HG03196 (cell line): ENCODE measurements around the gene NPLOC4.

Experiments used
- ATAC-seq: cut with Tn5 transposase; IDR thresholded peaks from one replicate; pipeline ENCODE4 v1.9.1; 2021; ENCODE audit not compliant: unreplicated experiment

The NPLOC4 gene

DNA sequence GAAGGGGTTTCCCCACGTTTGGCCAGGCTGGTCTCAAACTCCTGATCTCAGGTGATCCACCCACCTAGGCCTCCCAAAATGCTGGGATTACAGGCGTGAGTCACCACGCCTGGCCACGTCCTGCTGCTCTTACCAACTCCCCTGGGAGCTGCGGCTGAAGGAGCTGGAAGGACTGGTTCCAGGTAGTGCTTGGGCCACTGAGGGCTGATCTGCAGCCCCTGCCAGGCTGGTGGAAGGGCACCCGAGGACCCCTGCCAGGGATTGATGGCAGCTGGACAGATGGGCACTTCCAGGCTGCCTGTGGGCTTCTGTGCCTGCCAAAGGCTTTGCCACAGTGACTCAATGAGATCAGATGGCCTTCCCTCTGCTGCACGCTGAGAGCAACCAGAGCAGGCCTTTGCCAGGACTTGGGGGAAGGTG lies 27.1 kb upstream of the NPLOC4 start:
- ATAC-seq = no peak

DNA sequence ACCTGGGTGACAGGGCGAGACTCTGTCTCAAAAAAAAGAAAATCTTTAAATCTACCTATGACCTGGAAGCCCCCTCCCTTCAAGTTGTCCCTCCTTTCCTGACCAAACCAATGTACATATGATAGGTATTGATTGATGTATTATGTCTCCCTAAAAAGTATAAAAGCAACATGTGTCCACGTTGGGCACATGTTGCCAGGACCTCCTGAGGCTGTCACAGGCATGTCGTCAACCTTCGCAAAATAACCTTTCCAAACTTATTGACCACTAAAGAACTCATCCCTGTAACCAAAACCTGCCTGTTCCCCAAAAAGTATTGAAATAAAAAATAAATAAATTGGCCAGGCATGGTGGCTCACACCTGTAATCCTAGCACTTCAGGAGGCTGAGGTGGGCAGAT lies 25.1 kb upstream of the NPLOC4 start:
- ATAC-seq = no peak

DNA sequence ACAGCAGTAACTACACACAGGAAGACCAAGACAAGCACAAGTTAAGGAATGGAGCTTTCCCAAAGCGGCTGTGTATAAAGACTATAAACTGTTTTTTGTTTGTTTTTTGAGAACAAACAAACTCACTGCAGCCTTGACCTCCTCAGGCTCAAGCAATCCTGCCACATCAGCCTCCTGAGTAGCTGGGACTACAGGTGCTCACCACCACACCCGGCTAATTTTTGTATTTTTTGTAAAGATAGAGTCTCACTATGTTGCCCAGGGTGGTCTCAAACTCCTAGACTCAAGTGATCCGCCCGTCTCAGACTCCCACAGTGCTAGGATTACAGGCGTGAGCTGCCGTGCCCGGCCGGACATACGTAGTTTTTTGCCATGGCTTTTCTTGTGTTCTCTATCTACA lies 23.5 kb upstream of the NPLOC4 start:
- no peak for ATAC-seq

DNA sequence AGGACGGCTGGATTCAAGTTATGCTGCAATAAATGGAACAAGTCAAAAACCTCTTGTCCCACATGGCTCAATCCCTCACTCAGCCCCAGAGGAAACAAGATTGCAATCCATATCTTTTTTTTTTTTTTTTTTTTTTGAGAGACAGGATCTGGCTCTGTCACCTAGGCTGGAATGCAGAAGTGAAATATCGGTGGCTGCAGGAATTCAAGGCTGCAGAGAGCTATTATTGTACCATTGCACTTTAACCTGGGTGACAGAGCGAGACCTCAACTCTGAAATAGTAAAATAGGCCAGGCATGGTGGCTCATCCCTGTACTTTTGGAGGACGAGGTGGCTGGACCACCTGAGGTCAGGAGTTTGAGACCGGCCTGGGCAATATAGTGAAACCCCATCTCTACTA lies 22.1 kb upstream of the NPLOC4 start:
- ATAC-seq = no peak

DNA sequence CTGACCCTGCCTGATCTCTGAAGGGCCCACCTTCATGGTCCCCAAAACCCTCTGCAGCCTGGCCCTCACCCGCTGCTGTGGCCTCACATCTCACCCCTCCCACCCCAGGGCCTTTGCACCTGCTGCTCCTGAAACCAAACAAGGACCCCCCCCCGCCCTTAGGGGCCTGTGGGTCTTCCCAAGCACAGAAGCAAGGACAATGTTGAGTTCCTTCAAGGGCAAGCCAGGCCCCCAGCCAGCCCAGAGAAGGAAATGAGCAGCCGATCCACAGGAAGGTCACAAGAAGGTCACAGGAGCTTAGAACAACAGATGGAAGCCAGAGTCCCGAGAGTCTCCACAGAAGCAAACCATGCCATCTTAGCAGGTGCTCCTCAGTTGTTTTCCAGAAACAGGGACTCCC lies 19.9 kb upstream of the NPLOC4 start:
- ATAC-seq = no peak

DNA sequence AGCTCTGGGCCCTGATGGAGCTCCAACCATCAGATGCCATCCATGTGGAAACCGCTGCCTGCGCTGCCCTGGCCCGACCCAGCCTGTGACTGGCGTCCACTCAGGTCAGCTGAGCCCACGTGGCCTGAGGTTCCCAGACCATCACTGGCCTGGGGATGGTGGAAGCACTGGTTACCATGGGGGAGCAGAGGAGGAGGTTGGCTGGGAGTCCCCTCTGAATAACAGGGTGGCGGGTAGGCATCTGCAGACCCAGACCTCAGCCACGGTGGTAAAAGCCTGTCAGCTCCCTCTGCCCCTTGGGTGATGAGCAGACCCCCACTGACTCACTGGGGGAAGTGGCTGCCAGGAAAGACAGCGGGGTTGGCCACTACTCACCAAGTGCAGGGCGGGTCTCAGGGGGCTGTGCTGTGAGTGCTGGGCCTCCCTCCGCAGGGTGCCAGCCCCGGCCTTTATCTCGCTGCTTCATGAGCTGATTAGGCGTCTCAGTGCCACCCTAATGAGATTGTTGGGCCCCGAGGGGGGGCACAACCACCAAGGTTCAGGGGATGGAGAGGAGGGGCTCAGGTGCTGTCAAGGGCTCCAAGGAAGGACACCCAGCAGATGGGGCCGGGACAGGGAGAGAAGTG lies 19.3 kb upstream of the NPLOC4 start, which contains the start of gene PDE6G:
Gene PDE6G (minus strand): TSS at position 425 of the 626 bp plus-strand sequence. CDS start 3,237 bp downstream, outside the sequence.
- no peak for ATAC-seq

DNA sequence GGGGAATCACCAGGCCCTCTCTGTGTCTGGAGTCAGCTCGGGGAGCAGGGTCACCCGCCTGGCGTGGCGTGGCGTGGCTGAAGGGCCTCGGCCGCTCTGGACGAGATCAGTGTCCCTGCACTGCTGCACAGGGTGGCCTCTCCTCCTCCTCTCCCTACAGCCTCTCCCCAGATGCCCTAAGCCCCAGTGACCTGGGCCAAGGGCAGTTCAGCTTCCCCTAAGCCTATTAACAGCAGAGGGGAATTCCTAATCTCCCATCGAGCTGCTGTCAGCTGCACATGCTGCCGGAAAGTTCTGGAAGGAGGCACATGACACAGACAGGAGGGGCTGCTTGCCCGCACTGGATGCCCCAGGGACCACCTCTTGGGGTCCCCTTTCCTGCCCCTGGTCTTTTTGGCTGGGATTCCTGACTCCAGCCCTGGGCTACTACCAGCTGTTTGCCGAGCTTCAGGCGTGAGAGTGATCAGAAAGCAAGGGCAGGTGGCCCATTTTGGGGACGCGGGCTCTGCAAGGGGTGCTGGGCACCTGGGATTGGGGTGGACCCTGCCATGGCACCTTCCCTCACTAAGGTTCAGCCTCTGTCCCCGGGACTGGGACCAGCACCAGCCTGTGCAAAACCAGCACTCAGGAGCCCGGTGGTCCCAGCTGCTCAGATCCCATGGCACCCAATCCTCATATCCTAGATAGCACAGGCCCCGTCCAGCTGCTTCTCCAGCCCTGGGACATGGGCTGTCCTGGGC lies 18.6 kb upstream of the NPLOC4 start:
- ATAC-seq = no peak

DNA sequence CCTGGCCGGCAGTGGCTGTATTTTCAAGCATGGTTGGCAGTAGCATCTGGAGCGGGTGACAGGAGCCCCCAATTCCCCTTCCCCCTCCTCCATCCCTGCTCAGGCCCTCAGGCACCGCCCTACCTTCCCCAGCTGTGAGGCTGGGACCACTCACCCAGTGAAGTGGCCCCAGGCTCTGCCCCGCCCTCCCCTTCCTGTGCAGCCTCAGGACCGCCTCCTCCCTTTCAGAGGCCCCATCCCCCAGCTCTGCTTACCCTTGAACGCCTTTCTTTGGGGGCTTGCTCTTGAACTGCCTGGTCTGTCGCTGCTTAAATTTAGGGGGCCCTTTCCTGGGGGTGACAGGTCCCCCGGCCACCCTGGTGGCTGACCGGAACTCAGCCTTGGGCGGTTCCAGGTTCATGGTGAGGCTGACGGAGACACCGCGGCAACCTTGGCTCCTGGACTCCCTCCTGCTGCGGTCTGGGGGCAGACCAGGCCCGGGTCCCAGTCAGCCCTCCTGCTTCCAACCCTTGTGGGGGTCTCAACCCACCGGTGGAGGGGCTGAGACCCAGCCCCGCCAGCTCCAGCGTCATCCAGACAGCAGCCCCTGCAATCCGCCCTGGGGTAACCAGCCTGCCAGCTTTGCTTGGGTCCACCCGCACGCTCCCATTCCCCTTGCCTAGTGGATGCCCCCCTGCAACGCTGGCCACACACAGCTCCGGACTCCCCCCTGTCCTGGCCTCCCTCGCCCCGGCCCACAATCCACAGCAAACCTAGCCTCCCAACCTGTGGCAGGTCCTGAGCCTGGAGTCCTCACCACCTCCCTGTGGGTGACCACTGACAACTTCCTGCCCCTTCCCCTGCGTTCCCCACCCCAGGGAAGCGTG lies 16.2 kb upstream of the NPLOC4 start:
- ATAC-seq = no peak

DNA sequence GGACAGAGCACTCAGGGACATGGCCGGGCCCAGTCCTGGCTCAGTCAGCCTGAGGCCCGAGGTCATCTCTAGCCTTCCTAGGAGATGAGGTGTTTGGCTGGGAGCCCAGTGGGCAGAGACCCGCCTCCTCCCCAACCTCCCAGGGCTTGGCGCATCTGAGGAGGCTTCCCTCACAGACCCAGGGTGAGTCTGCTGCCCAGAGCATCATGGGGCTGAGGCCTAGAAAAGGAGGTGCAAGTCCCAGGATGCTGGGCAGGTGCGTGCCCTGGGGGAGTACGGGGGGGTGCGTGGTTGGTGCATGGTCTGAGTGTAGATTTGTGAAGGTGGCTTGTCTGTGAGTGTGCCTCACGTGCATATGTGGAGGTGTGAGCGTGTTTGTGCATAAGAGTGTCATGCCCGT lies 14.8 kb upstream of the NPLOC4 start:
- ATAC-seq = no peak

DNA sequence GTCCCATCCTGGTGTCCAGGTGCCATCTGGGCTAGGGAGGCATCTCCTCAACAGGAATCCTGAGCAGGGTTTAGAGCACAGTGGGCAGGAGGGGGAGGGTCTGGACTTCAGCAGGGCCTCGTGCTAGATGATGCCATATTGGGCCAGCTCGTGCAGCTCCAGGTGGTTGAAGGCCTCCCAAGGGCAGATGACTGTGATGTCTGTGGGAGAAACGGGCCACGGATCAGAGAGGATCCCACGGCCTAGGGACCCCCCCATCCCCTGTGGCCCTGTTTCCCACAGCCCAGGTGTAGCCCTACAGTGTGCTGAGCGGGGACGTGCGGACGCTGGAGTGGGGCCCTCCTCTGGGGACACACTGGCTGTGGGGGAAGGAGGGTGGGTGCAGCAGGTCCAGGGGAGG lies 14.0 kb upstream of the NPLOC4 start:
- no peak for ATAC-seq

DNA sequence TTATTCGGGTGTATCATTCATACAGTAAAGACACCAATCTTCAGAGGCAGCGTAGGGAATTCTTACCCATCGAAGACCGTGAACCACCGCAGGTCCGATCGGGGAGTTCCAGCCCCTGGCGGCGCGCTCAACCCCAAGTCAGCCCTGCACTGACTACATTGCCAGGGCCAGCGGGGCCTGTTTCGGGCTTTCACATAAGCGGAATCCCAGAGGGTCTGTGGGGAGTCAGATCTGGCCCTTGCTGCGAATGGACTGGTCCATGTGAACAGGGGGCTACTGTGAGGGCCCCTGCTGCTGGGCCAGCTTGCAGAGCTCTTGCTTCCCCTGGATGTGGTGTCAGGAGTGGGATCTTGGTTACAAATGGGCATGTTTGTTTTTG lies 11.8 kb upstream of the NPLOC4 start:
- no peak for ATAC-seq

DNA sequence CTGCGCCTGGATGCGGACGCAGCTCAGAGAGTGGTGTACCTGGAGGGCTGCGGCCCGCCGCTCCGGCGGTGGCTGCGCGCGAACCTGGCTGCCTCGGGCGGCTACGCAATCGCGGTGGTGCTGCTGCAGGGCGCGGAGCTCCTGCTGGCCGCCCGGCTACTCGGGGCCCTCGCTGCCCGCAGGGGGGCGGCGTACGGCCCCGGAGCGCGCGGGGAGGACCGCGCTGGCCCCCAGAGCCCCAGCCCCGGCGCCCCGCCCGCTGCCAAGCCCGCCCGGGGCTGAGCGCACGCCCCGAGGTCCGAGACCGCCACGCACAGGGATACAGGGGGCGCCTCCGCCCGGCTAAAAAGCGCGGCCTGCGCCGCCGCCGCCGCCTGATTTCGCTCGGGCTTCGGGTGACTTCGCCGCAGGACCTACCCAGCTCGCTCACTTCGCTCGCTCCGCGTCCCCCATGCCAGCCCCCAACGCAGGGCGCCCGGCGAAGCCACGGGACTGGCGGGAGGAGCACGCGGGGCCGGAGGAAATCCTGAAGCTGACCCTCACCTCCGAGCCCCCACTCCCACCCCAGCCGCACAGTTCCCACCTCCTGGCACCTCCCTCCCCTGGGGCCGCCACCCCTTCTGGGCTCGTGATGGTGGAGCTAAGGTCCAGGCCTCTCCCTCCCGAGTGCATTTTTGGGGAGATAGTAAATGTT lies 11.2 kb upstream of the NPLOC4 start:
- ATAC-seq = no peak

DNA sequence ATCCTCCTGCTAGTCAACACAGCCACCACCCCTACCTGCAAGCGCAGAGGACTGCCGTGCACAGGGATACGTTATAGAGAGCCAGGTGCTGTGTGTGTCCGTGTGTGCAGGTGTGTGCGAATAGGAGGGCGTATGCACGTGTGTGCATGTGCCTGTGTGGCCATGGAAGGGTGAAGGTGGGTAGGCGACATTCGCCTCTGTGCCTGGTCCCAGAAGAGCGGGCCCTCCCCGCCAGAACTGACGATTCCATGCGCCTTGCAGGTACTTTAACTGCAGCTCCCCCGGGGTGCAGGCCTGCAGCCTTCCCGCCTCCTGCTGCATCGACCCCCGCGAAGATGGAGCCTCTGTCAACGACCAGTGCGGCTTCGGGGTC lies 10.7 kb upstream of the NPLOC4 start:
- ATAC-seq = no peak

DNA sequence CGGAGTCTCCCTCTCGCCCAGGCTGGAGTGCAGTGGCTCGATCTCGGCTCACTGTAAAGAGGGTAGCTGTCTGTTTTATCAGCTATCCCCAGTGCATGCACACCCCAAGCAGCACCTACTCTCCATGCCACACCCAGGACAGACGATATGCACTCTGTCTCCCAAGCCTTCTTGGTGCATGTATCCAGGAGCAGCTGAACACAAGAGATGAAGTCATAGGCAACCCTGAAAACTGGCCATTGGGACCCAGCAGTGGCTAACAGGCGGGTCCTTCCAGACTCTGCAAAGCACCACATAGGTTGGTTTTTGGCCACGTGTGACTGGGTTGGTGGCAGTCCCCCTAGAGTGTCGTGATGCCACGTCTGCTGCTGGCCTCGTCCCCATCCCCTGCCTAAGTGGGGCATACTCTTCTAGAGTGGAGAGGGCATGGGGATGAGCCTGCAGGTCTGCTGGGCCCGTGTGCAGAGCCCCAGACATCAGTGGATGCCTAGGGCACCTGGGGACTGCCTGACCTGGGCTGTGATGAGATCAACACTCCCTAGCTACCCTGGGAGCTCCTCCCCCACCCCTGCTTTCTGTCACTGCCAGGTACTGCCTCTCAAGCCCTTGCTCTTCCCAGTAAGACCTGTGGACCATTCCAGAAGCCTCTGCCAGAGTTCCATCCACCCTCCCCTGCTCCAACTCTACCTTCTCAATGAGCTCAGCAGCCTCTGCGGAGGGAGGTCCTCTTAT lies 10.1 kb upstream of the NPLOC4 start:
- ATAC-seq = no peak

DNA sequence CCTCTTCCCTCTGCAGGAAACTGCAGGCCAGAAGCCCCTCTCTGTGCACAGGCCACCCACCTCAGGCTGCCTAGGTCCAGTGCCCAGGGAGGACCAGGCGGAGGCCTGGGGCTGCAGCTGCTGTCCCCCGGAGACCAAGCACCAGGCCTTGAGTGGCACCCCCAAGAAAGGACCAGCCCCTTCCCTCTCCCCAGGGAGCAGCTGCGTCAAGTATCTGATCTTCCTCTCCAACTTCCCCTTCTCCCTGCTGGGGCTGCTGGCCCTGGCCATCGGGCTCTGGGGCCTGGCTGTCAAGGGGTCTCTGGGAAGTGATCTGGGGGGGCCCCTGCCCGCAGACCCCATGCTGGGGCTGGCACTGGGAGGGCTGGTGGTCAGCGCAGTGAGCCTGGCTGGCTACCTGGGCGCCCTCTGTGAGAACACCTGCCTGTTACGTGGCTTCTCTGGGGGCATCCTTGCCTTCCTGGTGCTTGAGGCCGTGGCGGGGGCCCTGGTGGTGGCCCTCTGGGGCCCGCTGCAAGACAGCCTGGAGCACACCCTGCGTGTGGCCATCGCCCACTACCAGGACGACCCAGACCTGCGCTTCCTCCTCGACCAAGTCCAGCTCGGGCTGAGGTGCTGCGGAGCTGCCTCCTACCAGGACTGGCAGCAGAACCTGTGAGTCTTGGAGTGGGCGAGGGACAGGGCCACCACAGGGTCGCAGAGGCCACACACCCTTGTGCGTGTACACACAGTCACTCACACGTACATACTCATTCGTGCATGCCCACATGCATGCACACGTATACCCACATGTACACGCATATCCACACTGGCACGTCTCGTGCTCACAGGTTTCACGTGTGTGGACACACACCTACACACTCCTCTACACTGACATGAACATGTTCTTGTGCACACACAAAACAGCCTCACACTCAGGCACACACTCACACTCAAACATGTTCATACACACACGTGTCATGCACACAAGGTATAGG lies 8.4 kb upstream of the NPLOC4 start:
- ATAC-seq = no peak

DNA sequence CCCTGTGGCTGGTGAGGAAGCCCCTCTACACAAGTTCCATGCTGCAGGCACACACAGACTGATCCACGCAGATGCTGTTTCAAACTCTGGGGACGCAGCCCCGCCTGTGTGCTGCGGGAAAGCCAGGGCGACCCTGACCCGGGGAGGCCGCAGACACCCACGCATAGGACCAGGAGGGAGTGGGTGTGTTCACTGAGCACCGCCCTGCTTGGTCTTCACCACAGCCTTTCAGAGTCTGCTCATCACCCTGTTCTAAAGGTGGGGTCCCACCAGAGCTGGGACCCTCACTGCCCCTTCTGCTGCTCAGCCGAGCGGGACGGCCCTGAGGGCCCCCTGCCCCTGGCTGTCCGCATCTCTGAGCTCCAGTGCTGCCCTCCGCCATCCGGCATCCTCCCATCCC lies 7.6 kb upstream of the NPLOC4 start:
- ATAC-seq = no peak

DNA sequence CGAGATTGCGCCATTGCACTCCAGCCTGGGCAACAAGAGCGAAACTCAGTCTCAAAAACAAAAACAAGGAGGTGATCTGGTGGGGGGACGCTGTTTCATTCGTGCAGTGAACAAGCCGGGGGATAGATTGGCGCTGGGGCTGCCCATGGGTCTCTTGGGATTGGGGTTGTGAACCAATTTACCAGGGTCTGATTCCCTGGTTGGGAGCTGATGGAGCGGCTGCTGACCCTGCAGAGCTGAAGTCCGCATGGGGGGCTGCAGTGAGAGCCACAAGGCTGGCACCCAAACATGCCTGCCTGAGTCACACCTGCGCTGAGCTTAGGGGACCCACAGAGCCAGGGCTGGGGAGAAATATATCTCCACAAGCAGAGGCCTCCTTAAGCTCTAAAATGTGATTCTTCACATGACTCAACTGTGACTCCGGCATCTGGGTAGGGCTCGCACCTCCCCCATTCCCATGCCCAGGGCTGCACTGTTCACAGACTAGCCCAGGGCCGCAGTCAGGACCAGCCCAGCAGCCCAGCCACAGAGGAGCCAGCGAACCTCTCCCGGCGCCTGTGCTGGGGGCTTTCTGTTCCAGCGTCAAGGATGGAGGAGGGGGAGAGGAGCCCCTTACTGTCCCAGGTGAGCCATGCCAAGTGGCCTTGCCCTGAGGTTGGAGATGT lies 5.0 kb upstream of the NPLOC4 start:
- ATAC-seq = no peak

DNA sequence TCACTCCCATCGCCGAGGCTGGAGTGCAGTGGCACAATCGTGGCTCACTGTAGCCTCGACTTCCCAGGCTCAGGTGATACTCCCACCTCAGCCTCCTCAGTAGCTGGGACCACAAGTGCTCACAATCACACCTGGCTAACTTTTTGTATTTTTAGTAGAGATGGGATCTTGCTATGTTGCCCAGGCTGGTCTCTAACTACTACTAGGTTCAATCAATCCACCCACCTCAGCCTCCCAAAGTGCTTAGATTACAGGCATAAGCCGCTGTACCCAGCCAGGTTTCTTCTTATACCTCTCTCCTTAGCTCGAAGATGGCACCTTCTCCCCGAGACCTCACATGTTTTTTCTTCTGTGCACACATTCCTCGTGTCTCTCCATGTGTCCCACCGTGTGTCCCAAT lies 3.1 kb upstream of the NPLOC4 start:
- ATAC-seq = no peak

DNA sequence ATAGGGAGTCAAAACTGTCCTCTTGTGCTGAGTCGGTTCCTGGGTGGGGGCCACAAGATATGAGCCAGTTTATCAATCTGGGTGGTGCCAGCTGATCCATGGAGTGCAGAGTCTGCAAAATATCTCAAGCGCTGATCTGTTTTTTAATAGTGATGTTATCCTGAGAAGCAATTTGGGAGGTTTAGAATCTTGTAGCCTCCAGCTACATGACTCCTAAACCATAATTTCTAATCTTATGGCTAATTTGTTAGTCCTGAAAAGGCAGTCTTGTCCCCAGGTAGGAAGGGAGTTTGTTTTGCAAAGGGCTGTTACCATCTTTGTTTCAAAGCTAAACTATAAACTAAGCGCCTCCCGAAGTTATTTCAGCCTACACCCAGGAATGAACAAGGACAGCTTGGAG lies 1.8 kb upstream of the NPLOC4 start:
- ATAC-seq = no peak
